GM10266 (cell line): ENCODE data around the gene IFT88.

Source experiments
- DNase-seq: peaks from one replicate; pipeline ENCODE4 v3.0.0; 2012; ENCODE audit errors: extremely low spot score
- TF ChIP-seq, protein P1 (sequence below): IDR thresholded peaks from 2 replicates; pipeline ENCODE4 v1.5.1; 2012; ENCODE audit warnings: mild to moderate bottlenecking, low read depth; ENCODE audit not compliant: control insufficient read depth, insufficient read depth; ENCODE audit errors: missing control alignments

The IFT88 gene

GRCh38 chr13:20566468-20566897 is 474 bp upstream of the IFT88 start:
- no peak for DNase-seq
- TF ChIP-seq, protein P1, sequence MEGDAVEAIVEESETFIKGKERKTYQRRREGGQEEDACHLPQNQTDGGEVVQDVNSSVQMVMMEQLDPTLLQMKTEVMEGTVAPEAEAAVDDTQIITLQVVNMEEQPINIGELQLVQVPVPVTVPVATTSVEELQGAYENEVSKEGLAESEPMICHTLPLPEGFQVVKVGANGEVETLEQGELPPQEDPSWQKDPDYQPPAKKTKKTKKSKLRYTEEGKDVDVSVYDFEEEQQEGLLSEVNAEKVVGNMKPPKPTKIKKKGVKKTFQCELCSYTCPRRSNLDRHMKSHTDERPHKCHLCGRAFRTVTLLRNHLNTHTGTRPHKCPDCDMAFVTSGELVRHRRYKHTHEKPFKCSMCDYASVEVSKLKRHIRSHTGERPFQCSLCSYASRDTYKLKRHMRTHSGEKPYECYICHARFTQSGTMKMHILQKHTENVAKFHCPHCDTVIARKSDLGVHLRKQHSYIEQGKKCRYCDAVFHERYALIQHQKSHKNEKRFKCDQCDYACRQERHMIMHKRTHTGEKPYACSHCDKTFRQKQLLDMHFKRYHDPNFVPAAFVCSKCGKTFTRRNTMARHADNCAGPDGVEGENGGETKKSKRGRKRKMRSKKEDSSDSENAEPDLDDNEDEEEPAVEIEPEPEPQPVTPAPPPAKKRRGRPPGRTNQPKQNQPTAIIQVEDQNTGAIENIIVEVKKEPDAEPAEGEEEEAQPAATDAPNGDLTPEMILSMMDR, result no peak

GRCh38 chr13:20567881-20568528 is 1.0 kb downstream of the IFT88 start:
- TF ChIP-seq, protein P1, result no peak
- DNase-seq, result no peak

DNA sequence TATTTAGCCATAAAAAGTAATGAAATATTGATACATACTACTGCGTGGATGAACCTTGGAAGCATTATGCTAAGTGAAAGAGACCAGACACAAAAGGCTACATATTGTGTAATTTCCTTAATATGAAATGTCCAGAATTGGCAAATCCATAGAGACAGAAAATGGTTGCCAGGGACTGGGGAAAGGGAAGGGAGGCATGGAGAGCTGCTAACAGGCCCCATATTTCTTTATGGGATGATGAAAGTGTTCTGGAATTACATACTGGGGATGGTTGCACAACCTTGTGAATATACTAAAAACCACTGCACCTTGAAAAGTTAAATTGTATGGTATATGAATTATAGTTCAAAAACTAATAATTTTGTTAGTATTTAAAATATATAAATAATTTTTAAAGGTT is 3.6 kb downstream of the IFT88 start:
- DNase-seq, result no peak
- TF ChIP-seq, protein P1, result no peak

DNA sequence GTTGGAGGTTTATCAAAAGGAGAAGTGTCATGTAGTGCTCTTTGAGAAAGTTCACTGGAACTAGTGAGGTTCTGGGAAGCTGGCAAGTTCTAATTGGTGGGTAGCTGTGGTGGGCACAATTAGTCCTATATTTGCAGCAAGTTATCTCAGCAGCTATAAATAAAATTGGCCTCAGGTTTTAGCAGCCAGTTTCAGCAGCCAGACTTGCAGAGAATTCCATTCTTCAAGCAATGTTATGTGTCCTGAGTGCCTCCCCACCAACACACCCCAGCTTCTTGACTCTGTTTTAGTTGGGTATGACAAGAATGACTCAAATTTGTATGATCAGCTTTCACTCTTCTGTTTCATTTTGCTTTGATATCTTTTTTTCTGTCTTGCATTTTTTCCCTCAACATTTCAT is 4.7 kb downstream of the IFT88 start:
- TF ChIP-seq, protein P1, result no peak
- DNase-seq, result no peak

GRCh38 chr13:20573186-20573585 is 6.2 kb downstream of the IFT88 start:
- TF ChIP-seq, protein P1, result no peak
- no peak for DNase-seq

- TF ChIP-seq, protein P1, result no peak
Observed at GRCh38 chr13:20573636-20574035, 6.7 kb downstream of the IFT88 start.

DNA sequence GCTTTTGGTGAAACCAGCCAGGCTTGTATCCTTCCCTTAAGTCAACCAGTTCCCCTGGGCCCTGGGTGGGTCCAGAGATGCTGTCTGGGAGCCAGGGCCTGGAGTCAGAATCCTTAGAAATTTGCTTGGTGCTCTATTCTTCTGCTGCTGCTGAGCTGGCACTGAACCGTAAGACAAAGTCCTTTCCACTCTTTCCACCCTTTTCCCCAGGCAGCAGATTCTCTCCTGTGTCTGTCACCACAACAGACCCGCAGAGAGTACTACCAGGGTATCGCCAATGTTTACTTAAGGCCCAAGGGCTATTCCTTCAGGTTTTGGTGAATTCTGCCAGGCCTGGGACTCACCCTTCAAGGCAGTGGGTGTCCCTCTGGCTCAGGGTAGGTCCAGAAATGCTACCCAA is 12.2 kb downstream of the IFT88 start:
- no peak for DNase-seq
- TF ChIP-seq, protein P1, result no peak

More at GRCh38 chr13:20573636-20574035, 6.7 kb downstream of the IFT88 start:
- DNase-seq, result no peak
